NCI-H526 treated with DMSO at 0.1 percent for 48 hours (cell line): Measurements from ENCODE around the gene RPS6KA4.

Experiments
- DNase-seq: peaks from one replicate; lab custom pipeline; 2025; lab: John Stamatoyannopoulos, UW

The RPS6KA4 gene

DNA sequence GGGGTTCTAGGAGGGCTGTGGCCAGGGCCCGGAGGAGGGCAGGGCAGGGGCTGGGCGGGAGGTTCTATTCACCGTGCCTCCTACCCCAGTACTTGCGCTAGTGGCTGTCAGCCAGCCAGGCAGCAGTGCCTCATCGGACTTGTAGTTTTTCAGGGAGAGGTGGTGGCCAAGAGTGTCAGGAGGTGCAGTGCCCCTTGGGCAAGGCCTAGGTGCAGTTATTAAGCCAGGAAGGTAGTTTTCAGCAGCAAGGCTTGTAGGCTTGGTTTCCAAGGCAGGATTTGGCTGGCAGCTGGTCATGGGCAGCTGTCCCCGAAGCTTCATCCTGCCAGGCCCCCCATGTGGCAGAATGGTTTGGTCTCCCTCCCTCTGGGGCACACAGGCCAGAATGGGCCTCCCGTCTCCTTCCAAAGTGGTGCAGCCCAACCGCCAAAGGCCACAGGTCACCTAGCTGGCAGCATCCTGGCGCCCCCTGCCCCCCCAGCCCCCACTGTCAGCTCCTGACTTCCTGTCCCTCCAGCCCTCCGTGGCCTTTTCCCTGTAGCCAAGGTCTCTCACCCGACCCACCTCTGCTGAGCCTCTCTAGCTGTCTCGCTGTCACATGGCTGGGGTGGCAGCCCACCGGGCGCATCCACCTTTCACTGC is 10.5 kb upstream of the RPS6KA4 start:
- DNase-seq = no peak

DNA sequence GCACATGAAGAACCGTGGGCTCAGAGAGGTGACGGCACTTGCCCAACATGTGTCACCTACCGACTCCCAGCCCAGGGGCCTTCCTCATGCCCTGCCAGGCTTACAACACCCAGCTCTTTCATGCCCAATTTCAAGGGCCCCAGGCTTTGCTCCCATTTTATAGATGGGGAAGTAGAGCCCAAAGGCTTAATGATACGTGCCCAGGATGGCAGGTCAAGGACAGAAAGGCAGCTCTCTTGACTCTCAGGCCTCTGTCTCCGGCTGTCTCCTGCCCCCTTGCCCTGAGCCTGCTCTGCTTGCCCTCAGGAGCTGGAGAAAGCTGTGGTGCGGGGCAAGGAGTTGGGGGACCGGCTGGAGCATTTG is 10.0 kb upstream of the RPS6KA4 start:
- no peak for DNase-seq

DNA sequence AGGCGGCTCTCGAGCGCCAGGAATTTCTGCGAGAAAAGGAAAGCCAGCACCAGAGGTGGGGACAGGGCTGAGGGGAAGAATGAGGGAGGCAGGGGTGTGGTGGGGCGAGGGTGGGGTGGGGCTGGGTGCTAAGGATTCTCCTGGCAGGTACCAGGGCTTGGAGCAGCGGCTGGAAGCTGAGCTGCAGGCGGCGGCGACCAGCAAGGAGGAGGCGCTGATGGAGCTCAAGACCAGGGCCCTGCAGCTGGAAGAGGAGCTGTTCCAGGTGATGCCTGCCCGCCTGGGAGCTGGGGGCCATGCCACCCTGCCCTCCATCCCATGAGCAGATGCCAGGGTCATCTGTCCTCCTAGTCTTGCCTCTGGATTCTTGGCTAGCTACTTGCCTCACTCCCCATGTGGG is 9.6 kb upstream of the RPS6KA4 start:
- DNase-seq = no peak

DNA sequence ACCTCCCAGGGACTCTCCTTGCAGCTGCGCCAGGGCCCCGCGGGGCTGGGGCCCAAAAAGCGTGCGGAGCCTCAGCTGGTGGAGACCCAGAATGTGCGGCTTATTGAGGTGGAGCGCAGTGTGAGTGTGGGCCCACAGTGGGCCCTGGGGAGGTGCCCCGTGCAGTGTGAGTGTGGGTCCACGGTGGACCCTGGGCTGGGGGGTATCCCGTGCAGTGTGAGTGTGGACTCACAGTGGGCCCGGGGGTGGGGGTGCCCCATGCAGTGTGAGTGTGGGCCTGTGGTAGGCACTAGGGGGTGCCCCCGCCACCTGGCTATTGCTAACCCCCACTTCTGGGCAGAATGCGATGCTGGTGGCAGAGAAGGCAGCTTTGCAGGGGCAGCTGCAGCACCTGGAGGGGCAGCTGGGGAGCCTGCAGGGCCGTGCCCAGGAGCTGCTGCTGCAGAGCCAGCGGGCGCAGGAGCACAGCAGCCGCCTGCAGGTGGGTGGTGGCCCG is 7.8 kb upstream of the RPS6KA4 start:
- no peak for DNase-seq

DNA sequence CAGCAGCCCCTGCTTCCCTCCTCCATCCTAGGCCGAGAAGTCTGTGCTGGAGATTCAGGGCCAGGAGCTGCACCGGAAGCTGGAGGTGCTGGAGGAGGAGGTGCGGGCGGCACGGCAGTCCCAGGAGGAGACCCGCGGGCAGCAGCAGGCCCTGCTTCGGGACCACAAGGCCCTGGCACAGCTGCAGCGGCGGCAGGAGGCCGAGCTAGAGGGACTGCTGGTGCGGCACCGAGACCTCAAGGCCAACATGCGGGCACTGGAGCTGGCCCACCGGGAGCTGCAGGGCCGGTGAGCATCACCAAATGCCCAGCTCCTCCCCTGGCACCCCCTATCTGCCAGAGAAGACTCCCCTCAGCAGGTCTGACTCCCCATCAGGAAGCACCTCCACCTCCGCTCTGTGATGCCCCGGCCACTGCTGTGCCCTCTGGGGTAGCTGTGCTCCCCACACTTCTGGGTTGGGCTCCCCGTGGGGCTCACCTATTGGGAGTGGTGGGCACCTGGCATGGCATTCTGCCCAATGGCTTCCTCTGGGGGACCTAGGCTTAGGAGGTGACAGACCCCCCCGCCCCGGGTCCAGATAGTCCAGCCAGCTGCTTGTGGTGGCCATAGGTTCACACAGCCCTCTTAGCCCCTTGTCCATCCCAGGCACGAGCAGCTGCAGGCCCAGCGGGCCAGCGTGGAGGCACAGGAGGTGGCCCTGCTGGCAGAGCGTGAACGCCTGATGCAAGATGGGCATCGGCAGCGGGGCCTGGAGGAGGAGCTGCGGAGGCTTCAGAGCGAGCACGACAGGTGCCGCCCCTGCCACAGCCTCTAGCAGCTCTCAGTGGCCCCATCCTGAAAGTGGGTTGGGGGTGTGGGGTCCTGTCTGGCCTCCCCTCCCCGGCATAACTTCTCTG is 6.6 kb upstream of the RPS6KA4 start:
- no peak for DNase-seq

DNA sequence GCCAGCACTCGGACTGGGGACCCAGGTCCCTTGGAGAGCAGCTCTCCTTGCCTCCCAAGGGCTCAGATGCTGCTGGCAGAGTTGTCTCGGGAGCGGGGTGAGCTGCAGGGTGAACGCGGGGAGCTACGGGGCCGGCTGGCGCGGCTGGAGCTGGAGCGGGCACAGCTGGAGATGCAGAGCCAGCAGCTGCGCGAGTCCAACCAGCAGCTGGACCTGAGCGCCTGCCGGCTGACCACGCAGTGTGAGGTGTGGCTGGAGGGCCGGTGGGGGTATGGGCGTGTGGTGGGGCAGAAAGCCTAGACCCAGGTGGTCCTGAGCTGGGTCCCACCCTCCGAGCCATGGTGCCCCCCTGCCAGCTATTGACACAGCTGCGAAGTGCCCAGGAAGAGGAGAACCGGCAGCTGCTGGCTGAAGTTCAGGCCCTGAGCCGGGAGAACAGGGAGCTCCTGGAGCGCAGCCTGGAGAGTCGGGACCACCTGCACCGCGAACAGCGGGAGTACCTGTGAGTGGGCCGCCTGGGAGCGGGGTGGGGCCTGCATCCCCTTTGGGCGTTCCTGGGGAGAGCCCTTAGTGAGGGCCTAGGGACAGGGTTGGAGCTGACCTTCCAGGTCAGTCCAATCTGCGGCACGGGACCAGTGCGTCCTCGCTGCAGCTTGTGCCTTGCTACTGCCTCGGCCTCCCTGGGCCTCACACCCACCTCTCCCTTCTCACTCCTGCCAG is 5.8 kb upstream of the RPS6KA4 start:
- no peak for DNase-seq

DNA sequence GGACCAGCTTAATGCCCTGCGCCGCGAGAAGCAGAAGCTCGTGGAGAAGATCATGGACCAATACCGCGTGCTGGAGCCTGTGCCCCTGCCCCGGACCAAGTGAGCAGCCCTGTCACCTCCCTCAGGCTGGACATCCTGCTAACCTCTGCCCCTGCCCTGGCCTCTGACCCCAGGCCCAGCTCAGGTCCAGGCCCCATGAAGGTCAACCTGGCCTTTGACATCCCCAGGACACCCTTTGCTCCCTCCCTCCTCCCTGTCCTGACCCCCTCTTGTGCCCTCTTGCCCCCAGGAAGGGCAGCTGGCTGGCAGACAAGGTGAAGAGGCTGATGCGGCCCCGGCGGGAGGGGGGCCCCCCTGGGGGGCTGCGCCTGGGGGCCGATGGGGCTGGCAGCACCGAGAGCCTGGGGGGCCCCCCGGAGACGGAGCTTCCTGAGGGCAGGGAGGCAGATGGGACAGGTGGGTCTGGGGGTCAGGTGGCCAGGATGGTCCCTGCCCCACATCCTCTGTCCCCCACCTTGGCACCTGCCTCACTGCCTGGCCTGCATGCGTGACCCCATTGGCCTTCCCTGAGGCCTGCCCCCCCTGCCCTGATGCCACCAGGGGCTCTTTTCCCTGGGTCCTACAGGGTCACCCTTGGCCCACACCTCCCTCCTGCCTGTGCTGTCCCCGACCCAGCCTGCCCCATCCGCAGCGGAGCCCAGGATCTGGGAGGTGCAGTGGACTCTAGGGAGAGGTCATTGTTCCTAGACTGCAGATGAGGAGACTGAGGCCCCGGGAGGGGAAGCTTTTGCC is 5.1 kb upstream of the RPS6KA4 start:
- DNase-seq = no peak

DNA sequence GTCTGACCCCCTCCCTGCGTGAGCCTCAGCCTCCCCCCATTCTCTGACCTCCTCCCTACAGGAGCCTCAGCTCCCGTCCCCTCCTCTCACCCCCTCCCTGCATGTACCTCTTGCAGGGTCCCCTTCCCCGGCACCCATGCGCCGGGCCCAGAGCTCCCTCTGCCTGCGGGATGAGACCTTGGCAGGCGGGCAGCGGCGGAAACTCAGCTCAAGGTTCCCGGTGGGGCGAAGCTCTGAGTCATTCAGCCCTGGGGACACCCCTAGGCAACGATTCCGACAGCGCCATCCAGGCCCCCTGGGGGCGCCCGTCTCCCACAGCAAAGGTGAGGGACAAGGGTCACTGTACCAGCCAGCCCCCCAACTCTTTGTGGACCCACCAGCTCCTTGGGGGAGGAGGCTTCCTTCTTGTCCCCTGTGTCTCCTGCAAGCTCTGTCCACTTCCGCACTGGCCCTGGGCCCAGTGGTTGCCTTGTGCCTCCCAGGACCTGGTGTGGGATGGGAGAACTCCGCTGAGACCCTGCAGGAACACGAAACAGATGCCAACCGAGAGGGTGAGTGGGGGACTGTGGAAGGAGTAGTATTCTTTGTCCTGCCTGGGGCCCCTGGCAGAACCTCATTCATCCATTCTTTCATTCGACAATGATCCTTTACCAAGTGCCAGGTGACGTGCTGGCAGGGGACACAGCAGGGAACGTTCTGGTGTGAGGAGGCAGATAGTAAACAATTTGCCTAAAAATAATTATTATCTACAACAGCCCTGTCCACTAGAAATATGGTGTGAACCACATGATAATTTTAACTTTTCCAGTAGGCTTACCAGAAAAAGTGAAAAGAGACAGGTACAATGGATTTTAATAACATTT is 3.7 kb upstream of the RPS6KA4 start:
- peak; percentile 61 for DNase-seq

DNA sequence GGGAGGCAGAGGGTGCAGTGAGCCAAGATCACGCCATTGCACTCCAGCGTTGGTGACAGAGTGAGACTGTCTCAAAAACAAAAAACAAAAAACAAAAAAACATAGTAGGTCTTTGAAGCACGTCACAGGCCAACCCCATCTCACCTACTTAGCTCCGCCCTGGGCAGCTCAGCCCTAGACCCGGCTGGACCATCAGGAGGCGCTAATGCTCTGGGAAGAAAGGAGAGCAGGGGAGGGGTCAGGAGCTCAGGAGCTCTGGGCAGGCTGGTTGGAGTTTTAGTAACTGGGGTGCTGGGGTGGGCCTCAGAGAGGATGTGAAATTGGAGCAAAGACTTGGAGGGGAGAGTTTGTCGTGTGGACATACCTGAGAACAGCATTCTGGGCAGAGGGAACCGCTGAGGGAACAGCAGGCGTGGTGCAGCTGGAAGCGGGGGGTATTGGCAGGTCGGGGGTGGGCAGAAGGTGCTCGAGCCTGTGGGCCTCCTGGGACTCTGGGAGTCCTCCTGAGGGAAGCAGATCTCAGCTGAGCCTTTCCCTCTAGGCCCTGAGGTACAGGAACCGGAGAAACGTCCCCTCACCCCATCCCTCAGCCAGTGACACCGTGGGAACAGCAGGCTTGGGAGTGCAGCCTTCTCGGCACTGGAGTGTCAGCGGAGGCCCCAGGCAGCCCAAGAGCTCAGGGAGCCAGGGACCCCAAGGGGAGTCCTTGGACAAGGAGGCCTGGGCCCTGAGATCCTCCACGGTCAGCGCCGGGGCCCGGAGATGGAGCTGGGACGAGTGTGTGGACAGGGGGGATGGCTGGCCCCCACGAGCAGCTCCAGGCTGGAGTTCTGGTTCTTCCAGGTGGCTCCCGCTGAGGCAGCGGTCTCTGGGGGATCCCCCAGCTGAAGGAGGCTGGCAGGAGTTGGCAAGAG is 2.2 kb upstream of the RPS6KA4 start:
- DNase-seq = peak; percentile 43

DNA sequence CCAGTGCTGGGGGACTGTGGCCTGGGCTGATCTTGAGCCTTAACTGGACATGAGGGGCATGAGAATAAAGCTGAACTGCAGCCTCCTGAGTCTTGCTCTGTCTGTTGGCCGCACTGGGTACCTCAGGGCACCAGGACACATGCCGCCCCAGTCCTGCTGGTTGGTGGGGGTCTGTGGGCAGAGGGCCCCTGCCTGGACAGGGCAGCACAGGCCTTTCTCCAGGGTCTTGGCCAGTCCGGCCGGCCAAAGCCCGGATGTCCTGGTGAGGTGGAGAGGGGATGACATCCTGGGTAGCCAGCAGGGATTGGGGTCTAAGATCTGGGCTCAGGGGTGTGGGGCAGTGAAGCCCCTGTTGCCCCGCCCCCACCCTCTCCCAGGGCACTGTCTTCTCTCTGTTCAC is 1.5 kb upstream of the RPS6KA4 start:
- DNase-seq = no peak

DNA sequence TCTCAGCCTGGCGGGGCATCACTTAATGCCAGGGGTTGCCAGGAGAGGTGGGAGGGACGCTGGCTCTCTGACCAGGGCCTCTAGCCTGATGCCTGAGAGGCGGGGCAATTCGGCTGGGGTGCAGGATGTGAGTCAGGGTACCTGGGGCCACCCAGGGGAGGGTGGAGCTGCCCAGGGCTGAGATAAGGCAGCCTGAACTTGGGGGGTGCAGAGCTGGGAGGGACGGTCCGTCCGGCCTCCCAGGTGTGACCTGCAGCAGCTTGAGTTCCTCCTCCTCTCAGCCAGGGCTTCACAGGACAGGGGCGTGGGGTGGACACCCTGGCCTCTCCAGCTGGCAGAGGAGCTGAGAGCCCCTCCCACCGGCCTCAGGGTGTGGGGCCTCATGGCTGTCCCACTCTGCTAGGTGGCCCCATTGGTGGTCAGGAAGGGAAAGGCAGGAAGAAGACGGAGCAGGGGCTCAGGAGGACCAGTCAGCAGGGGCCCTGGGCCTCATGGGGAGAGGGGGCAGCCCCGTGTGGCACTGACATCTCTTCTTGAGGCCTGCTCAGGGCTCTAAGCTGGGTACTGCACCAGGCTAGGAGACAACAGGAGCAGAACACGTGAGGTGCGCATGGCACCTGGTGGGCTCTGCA is 942 bp upstream of the RPS6KA4 start:
- DNase-seq = no peak

DNA sequence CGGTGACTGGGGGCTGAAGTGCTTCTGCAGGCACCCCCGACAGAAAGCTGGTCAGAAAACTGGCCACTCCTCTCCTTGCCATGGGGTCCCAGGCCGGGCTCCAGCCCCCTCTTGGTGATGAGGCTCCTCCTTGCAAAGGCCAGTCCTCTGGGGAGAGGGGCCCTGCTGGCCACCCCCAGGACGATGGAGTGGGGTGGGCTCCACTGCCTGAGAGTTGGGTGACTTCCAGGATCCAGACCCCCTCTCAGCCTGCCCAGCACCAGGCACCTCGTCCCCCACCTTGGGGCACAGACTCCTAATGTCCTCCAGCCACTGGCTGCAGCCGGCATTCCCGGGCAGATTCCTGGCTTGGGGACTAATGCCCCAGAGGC is 441 bp upstream of the RPS6KA4 start:
- no peak for DNase-seq

DNA sequence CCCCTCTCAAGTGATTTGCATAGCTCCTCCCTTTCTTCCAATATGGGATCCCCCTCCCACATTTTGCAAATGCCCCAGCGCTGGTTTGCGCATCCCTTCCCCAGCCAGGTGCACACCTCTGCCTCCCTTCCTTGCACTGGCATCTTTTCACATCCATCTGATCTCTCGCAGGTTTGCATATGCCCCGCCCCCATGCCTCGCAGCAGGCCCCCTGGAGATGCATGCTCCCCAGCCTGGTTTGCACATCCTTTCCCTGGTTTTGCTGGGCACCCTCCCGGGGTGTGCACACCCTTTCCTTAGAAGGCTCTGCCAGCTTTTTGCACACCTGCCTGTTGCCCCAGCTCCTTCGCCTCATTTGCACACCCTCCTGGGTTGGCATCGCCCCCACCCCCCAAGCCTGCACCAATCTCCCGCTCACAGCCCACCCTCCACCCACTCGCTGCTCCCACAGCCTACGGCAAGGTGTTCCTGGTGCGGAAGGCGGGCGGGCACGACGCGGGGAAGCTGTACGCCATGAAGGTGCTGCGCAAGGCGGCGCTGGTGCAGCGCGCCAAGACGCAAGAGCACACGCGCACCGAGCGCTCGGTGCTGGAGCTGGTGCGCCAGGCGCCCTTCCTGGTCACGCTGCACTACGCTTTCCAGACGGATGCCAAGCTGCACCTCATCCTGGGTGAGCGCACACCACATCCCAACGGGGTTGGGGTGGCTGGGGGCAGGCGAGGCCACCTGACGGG is 917 bp downstream of the RPS6KA4 start:
- peak; percentile 88 for DNase-seq

DNA sequence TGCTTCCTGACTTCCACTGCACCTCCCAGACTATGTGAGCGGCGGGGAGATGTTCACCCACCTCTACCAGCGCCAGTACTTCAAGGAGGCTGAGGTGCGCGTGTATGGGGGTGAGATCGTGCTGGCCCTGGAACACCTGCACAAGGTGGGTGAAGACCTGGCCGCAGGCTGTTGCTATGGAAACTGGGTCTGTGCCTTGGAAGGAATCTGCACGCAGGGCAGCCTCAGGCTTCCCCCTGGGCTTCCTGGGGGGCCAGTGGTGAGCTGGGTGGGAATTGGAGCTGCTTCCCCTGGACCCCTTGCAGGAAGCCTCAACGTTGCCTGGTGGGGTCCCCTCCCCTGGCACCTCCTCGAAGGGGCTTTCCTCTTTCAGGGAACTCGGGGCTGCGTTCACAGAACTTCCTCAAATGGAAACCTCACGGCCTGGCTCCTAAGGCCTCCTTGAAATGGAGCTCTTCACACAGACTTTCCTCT is 1.5 kb downstream of the RPS6KA4 start:
- DNase-seq = no peak

DNA sequence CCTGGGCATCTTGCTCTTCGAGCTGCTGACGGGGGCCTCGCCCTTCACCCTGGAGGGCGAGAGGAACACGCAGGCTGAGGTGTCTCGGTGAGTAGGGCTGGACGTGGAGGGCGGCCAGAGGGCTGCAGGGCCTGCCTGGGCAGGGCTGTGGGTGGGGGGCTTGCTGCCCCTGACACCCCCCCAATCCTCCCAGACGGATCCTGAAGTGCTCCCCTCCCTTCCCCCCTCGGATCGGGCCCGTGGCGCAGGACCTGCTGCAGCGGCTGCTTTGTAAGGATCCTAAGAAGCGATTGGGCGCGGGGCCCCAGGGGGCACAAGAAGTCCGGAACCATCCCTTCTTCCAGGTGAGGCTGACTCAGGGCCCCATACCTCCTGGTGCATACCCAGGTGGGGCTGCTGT is 2.7 kb downstream of the RPS6KA4 start:
- DNase-seq = no peak

DNA sequence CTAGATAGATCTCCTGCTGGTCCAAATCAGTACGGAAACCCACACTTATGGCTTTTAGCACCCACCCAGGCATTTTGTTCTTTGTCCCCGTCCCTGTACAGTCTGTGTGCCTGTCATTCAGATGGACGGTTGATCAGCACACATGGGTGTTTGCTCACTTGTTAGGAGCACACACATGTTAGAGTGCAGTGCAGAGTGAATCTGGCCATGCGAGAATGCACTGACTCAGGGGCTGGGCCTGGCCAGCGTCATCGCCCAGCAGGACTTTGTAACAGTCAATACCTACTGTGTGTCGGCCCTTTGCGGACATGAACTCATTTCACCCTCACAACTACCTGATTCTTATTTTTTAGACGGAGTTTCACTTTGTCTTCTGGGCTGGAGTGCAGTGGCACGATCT is 3.4 kb downstream of the RPS6KA4 start:
- no peak for DNase-seq

DNA sequence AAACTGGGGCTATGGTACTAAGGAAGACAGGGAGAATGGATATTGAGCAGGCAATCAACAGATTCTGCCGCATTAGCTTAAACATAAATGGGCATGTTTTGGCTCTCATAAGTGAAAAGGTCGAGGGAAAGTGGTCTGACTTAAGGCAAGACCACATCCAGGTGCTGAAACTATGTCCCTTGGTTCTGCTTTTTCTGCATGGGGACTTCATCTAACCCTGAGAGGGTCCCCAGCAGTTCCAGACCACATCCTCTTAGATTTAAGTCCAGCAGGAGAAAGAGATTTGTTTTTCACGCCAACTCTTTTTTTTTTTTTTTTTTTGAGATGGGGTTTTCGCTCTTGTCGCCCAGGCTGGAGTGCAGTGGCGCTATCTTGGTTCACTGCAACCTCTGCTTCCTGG is 5.5 kb downstream of the RPS6KA4 start:
- no peak for DNase-seq

DNA sequence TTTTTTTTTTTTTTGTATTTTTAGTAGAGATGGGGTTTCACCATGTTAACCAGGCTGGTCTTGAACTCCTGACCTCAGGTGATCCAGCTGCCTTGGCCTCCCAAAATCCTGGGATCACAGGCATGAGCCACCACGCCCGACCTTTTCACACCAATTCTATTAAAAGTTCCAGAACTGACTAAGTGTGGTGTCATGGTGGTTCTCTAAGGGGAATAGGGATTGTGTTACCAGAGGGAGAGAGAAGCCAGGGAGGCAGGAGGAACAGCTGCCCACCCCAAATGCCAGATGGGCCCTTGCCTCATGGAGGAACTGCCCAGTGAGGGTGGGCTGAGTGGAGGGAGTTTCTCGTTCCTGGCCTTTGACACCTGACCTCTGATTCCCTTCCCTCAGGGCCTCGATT is 5.9 kb downstream of the RPS6KA4 start:
- no peak for DNase-seq

DNA sequence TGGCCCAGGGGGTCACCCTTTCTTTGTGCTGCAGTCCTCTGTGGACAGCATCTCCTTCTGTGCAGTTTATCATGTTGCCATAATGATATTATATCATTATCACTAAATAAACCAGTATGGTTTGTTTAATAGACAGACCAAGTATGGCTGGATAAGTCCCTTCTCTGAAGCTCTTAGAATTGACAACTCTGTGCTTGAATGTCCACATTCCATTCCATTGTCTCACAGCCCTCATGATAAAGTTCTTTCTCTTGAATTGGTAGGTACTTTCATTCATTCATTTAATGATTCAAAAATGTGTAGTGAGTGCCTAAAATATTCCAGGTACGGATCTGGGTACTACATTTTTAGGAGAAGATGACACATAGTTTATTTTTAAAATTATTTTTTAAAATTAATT is 7.8 kb downstream of the RPS6KA4 start:
- no peak for DNase-seq
